HCT116 (cell line): ENCODE measurements around the gene CXCR6. TPM values are rescaled to one million over a fixed set of nuclear protein-coding genes. Genes with fewer than 3 reads are reported as not detected.

ENCODE experiments used
- ATAC-seq: fragments of 200-7000 bp; cut with Tn5 transposase; 2 replicates; pipeline ENCODE4 v1.9.1; 2020; ENCODE audit warnings: mild to moderate bottlenecking, moderate library complexity
- BruUV-seq: library from RNA; stranded (reverse); fragments of 400-500 nt; replicated peaks from 2 replicates; lab custom pipeline; 2021; lab: Mats Ljungman, UMichigan
- CTCF ChIA-PET: fragments of 300-600 bp; sonication (Branson Sonifier 250); formaldehyde crosslinking; loops from one replicate; lab custom pipeline; 2021; ENCODE audit warnings: antibody characterized with exemption; lab: Charles Lee
- POLR2A ChIA-PET: fragments of 300-600, 350-600 bp; sonication (Branson Sonifier 250); formaldehyde crosslinking; loops from one replicate; lab custom pipeline; 2021; ENCODE audit warnings: antibody characterized with exemption; lab: Charles Lee
- RAD21 ChIA-PET, 2 experiments: fragments of 300-600 bp; sonication (Branson Sonifier 250); formaldehyde crosslinking; loops; one replicate each; lab custom pipeline; 2023; ENCODE audit warnings: low total read pairs in 2 of 2; ENCODE audit not compliant: uncharacterized antibody in 2 of 2, unreplicated experiment in 2 of 2, low non-redundant PET in 1 of 2; lab: Charles Lee
- DNase-seq: peaks from one replicate; pipeline ENCODE4 v3.0.0-alpha.2; 2010; ENCODE audit warnings: low read depth, low spot score
- H2AFZ ChIP-seq: fragments of 200-600 bp; shearing (Covaris generic), sonication (generic); 2 replicates; pipeline ENCODE4 v1.6.1; 2017; ENCODE audit warnings: low read depth, mixed run types, mixed read lengths, antibody characterized with exemption, low read length; ENCODE audit not compliant: poor library complexity, severe bottlenecking
- H3K27ac ChIP-seq: 2 replicates; pipeline ENCODE4 v1.5.1; 2012; ENCODE audit warnings: low read depth, low read length
- H3K27me3 ChIP-seq: fragments of 200-600 bp; sonication (generic); 2 replicates; pipeline ENCODE4 v1.6.1; 2016; ENCODE audit warnings: mixed run types, low read length, mixed read lengths; ENCODE audit not compliant: insufficient read depth
- H3K36me3 ChIP-seq, 2 experiments: fragments of 200-500 bp in 1 of 2; fragments of 200-600 bp in 1 of 2; sonication (Bioruptor generic) in 1 of 2; sonication (generic) in 1 of 2; 2 replicates each; pipeline versions ENCODE4 v1.5.1 to v1.6.1; 2014 to 2016; ENCODE audit warnings: low read length in 2 of 2, inconsistent platforms in 1 of 2, mixed read lengths in 1 of 2, mixed run types in 1 of 2; ENCODE audit not compliant: insufficient read depth in 2 of 2, control insufficient read depth in 1 of 2
- H3K4me1 ChIP-seq, 2 experiments: fragments of 200-600 bp in 1 of 2; sonication (generic) in 1 of 2; 2 replicates each; pipeline versions ENCODE4 v1.5.1 to v1.6.1; 2012 to 2017; ENCODE audit warnings: low read length in 2 of 2, inconsistent platforms in 1 of 2, mild to moderate bottlenecking in 1 of 2, mixed read lengths in 1 of 2, mixed run types in 1 of 2, moderate library complexity in 1 of 2; ENCODE audit not compliant: insufficient read depth in 2 of 2, control insufficient read depth in 1 of 2
- H3K4me2 ChIP-seq: fragments of 200-600 bp; sonication (generic); 2 replicates; pipeline ENCODE4 v1.6.1; 2017; ENCODE audit warnings: mixed run types, low read length, mixed read lengths
- H3K4me3 ChIP-seq, 2 experiments: fragments of 200-600 bp in 1 of 2; sonication (generic) in 1 of 2; replicated peaks in 1 of 2; 2 replicates each; pipeline ENCODE4 v1.5.1; 2011 to 2016; ENCODE audit warnings: low read length in 2 of 2, control low read depth in 1 of 2, low read depth in 1 of 2, mild to moderate bottlenecking in 1 of 2, mixed read lengths in 1 of 2, mixed run types in 1 of 2
- H3K79me2 ChIP-seq: fragments of 200-600 bp; sonication (generic); 2 replicates; pipeline ENCODE4 v1.6.1; 2017; ENCODE audit warnings: mild to moderate bottlenecking, mixed run types, low read length, moderate library complexity, mixed read lengths; ENCODE audit not compliant: insufficient read depth
- H3K9ac ChIP-seq: fragments of 200-600 bp; sonication (generic); 2 replicates; pipeline ENCODE4 v1.6.1; 2016; ENCODE audit warnings: low read length, mixed read lengths
- H3K9me2 ChIP-seq: fragments of 200-600 bp; sonication (generic), shearing (Covaris generic); 2 replicates; pipeline ENCODE4 v1.6.1; 2017; ENCODE audit warnings: mixed run types, mild to moderate bottlenecking, moderate library complexity; ENCODE audit not compliant: insufficient read depth
- H3K9me3 ChIP-seq, 2 experiments: fragments of 200-500 bp in 1 of 2; fragments of 200-600 bp in 1 of 2; sonication (Bioruptor generic) in 1 of 2; sonication (generic) in 1 of 2; 2 replicates each; pipeline ENCODE4 v1.6.1; 2014 to 2017; ENCODE audit warnings: low read length in 2 of 2, mixed read lengths in 2 of 2, inconsistent platforms in 1 of 2, low read depth in 1 of 2, mild to moderate bottlenecking in 1 of 2, mixed run types in 1 of 2, moderate library complexity in 1 of 2; ENCODE audit not compliant: control insufficient read depth in 1 of 2, insufficient read depth in 1 of 2
- H4K20me1 ChIP-seq: fragments of 200-600 bp; sonication (generic), shearing (Covaris generic); 2 replicates; pipeline ENCODE4 v1.6.1; 2017; ENCODE audit warnings: mixed run types, mild to moderate bottlenecking, moderate library complexity; ENCODE audit not compliant: insufficient read depth
- CBX3 ChIP-seq: IDR thresholded peaks from 2 replicates; pipeline ENCODE4 v1.6.1; 2012; ENCODE audit warnings: low read depth
- EGR1 ChIP-seq: IDR thresholded peaks from 2 replicates; pipeline ENCODE4 v1.6.1; 2012; ENCODE audit warnings: low read depth
- EZH2phosphoT487 ChIP-seq: fragments of 200-600 bp; IDR thresholded peaks from 2 replicates; pipeline ENCODE4 v1.6.1; 2018; ENCODE audit warnings: antibody characterized with exemption, borderline replicate concordance
- FOSL1 ChIP-seq: IDR thresholded peaks from 2 replicates; pipeline ENCODE4 v1.6.1; 2012; ENCODE audit warnings: low read depth
- JUND ChIP-seq: IDR thresholded peaks from 2 replicates; pipeline ENCODE4 v1.6.1; 2012
- POLR2A ChIP-seq: IDR thresholded peaks from 2 replicates; pipeline ENCODE4 v1.7.0; 2011; ENCODE audit warnings: borderline replicate concordance; ENCODE audit not compliant: insufficient read depth, insufficient read length; ENCODE audit errors: extremely low read depth
- SRF ChIP-seq: IDR thresholded peaks from 2 replicates; pipeline ENCODE4 v1.6.1; 2012; ENCODE audit warnings: low read depth
- TCF7L2 ChIP-seq: IDR thresholded peaks from 2 replicates; pipeline ENCODE4 v1.7.0; 2011; ENCODE audit warnings: borderline replicate concordance, inconsistent platforms; ENCODE audit not compliant: insufficient read depth, insufficient read length; ENCODE audit errors: extremely low read depth
- YY1 ChIP-seq: IDR thresholded peaks from 2 replicates; pipeline ENCODE4 v1.6.1; 2011; ENCODE audit warnings: low read length, low read depth, moderate library complexity, mild to moderate bottlenecking; ENCODE audit not compliant: insufficient replicate concordance; ENCODE audit errors: extremely low read depth
- ZNF274 ChIP-seq: fragments of 200-500 bp; sonication (Bioruptor generic); IDR thresholded peaks from 2 replicates; pipeline ENCODE4 v1.6.1; 2014; ENCODE audit warnings: mild to moderate bottlenecking, low read depth, low read length, inconsistent platforms
- intact Hi-C: fragments of 100-400 bp; cut with micrococcal nuclease; formaldehyde crosslinking; loops from 2 replicates; pipeline ENCODE4 v1.10.0; 2022
- total RNA-seq: library from RNA; stranded (reverse); gene quantifications from one replicate; pipeline ENCODE4 v1.2.1, GENCODE V29; 2021; ENCODE audit not compliant: unreplicated experiment
- TF ChIP-seq, protein P1 (sequence below): IDR thresholded peaks from 2 replicates; pipeline ENCODE4 v1.6.1; 2011; ENCODE audit warnings: mild to moderate bottlenecking, low read length, moderate library complexity; ENCODE audit not compliant: insufficient replicate concordance; ENCODE audit errors: extremely low read depth
- TF ChIP-seq, protein P2 (sequence below): IDR thresholded peaks from 2 replicates; pipeline ENCODE4 v1.6.1; 2012; ENCODE audit warnings: low read depth

CXCR6 gene
- total RNA-seq, 1 experiment from 2014 or later, result not detected

DNA sequence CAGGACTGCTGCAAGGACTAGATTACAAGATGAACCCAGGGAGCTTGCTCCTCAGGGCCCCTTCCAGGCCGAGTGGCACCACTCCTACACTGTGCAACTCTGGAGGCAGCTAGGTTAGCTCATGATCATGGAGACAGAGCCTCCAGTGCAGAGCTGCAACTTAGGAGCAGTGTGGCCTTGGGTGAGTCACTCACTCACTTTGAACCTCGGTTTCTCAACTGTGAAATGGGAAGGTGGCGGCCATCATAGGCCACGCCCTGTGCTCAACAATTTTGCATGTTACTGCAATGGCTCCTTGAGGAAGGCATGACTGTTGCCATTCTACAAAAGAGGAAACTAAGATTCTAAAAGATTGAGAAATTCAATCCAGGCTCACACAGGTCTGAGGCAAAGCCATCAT lies 11.2 kb upstream of the CXCR6 start:
- Histone ChIP-seq H4K20me1 (no peaks in the 10 kb centered on the region), H3K9ac (no peak overlapping the region), H3K79me2 (no peaks in the 10 kb centered on the region), H3K4me1 (no peaks in the 10 kb centered on the region), H3K36me3 (peaks cover 28 to 29% of the 10 kb centered on the region in 2 experiments; a peak in 3 of 4 replicates), H3K4me3 (no peak overlapping the region), H2AFZ (no peak overlapping the region), H3K27ac (no peak overlapping the region), H3K9me2 (no peaks in the 10 kb centered on the region), H3K9me3 (no peaks in the 10 kb centered on the region), H3K4me2 (no peak overlapping the region), H3K27me3 (no peaks in the 10 kb centered on the region)
- no peak for TF ChIP-seq POLR2A
- TF ChIP-seq, protein P1, sequence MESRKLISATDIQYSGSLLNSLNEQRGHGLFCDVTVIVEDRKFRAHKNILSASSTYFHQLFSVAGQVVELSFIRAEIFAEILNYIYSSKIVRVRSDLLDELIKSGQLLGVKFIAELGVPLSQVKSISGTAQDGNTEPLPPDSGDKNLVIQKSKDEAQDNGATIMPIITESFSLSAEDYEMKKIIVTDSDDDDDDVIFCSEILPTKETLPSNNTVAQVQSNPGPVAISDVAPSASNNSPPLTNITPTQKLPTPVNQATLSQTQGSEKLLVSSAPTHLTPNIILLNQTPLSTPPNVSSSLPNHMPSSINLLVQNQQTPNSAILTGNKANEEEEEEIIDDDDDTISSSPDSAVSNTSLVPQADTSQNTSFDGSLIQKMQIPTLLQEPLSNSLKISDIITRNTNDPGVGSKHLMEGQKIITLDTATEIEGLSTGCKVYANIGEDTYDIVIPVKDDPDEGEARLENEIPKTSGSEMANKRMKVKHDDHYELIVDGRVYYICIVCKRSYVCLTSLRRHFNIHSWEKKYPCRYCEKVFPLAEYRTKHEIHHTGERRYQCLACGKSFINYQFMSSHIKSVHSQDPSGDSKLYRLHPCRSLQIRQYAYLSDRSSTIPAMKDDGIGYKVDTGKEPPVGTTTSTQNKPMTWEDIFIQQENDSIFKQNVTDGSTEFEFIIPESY, result no peak
- no peak for TF ChIP-seq TCF7L2
- no peak for TF ChIP-seq CBX3
- no peak for TF ChIP-seq JUND
- TF ChIP-seq EZH2phosphoT487, result no peak
- TF ChIP-seq ZNF274, result no peak
- TF ChIP-seq SRF, result no peak
- TF ChIP-seq EGR1, result no peak
- TF ChIP-seq, protein P2, sequence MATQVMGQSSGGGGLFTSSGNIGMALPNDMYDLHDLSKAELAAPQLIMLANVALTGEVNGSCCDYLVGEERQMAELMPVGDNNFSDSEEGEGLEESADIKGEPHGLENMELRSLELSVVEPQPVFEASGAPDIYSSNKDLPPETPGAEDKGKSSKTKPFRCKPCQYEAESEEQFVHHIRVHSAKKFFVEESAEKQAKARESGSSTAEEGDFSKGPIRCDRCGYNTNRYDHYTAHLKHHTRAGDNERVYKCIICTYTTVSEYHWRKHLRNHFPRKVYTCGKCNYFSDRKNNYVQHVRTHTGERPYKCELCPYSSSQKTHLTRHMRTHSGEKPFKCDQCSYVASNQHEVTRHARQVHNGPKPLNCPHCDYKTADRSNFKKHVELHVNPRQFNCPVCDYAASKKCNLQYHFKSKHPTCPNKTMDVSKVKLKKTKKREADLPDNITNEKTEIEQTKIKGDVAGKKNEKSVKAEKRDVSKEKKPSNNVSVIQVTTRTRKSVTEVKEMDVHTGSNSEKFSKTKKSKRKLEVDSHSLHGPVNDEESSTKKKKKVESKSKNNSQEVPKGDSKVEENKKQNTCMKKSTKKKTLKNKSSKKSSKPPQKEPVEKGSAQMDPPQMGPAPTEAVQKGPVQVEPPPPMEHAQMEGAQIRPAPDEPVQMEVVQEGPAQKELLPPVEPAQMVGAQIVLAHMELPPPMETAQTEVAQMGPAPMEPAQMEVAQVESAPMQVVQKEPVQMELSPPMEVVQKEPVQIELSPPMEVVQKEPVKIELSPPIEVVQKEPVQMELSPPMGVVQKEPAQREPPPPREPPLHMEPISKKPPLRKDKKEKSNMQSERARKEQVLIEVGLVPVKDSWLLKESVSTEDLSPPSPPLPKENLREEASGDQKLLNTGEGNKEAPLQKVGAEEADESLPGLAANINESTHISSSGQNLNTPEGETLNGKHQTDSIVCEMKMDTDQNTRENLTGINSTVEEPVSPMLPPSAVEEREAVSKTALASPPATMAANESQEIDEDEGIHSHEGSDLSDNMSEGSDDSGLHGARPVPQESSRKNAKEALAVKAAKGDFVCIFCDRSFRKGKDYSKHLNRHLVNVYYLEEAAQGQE, result no peak
- TF ChIP-seq YY1, result no peak
- TF ChIP-seq FOSL1, result no peak
- DNase-seq (no peak), ATAC-seq (no peak)
- CTCF ChIA-PET, result interaction anchor here (1.1 kb wide), 1 partner anchor 147 kb away, joined by 3 read pairs; no protein-coding TSS in a partner anchor
- POLR2A ChIA-PET, result no interaction called here
- intact Hi-C loops, result loop anchor here (10.0 kb wide), 1 partner anchor 283 kb away; no protein-coding TSS in a partner anchor
- BruUV-seq, result no TSS peak
- RAD21 ChIA-PET, result no interaction called here
